ENCODE data around the gene MYO1B.

MYO1B gene

GRCh38 chr2:191462370-191462769 lies 217.2 kb downstream of the MYO1B start:
- DNase-seq (ENCODE audit: low read depth) = no peak

DNA sequence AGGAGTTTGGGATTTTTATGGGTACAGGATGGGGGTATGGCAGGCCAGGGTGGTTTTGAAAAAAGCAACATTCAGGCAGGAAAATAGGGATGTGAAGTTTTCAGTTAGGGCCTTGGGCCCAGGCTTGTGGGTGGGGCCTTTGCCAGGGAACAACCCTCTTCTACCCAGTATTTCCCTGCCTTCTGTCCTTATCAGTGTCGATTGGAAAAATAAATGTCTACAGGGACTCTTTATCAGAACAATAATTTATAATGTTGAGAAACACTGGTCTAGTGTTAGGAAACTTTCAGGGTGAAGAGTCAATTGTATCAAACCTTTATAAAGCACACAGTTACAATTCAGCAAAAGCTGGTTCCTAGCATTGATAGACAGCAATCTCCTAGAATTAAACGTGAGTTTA lies 218.6 kb downstream of the MYO1B start:
- no peak for DNase-seq (ENCODE audit: low read depth)

DNA sequence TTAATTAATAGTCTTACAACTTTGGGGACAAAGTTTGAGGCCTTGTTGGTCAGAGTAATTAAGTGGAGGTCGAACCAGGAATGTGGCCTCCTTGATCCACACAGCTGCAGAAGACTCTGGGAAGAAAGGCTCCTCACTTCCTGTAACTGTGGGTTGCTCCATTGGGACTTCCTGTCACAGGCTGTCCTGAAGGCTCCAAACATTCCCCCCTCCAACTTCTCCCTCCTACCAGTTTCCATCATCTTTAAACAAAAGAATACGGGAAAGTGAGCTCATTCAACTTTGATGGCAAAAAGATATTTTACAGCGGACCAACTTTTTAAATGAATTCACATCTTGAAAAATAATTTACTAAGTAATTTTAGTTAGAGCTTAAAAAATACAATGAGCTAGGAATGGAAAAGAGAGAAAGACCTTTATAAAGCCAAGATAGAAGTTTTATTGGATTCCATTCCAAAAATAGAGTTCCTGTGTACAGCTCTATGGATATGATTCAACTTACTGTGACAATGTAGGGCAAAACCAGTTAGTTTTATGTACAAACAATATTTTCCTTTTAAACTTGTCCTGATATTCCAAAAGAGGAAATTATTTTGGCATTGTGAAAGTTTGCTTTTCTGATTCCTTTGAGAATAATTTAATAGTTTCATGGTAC lies 220.7 kb downstream of the MYO1B start:
- no peak for DNase-seq (ENCODE audit: low read depth)

DNA sequence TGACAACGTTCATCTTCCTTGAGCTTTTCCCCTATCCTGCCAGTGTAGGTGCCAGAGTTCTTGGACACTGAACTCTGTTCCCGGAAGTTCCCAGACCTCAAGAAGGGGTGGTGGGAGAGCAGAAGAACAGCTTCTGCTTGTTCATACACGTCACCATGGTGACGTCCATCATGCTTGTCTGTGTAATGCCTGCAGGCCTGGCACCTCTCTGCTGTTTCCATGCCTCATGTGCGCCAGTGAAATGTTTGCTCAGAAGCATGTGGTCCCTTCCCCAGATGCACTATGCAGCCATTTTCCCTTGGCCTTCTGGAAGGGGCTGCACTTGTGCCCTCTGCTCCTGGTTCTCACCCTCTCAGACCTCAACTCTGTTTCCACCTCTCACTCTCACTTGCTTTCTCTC lies 221.9 kb downstream of the MYO1B start:
- DNase-seq (ENCODE audit: low read depth) = no peak

GRCh38 chr2:191470306-191470705 lies 225.1 kb downstream of the MYO1B start:
- DNase-seq (ENCODE audit: low read depth) = no peak

DNA sequence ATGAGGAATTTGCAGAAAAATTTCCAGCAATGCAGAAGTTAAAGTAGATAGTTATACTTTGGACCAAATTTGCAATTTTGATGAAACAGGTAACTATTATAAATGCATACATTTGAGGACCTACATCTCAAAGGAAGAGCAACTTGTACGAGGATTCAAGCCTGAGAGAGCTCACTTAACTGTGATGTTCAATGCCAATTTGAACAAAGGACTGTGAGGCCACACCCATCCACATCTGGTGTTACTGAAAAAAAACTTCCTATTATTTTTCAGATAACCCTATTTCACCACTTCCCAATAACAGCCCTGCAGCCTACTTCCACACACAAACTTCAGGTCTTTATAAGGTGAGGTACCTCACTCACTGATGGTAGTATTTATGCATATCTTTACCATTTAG lies 229.3 kb downstream of the MYO1B start:
- DNase-seq (ENCODE audit: low read depth) = no peak
